Fibroblast of the aortic adventitia (primary cell): ENCODE measurements around the gene LAPTM5. TPM values are rescaled to one million over a fixed set of nuclear protein-coding genes. Genes with fewer than 3 reads are reported as not detected.

Source experiments
- DNase-seq: peaks from one replicate; pipeline ENCODE4 v3.0.0-alpha.2; 2010; ENCODE audit warnings: low read depth
- H3K4me3 ChIP-seq: 2 replicates; pipeline ENCODE4 v1.5.1; 2011; ENCODE audit warnings: low read depth, mild to moderate bottlenecking, control low read depth, low read length, moderate library complexity
- total RNA-seq: library from RNA; depleted of rRNA; stranded (reverse); fragments of >200 nt; gene quantifications from 2 replicates; pipeline ENCODE4 v1.2.3, GENCODE V29; 2012; ENCODE audit warnings: low replicate concordance
- TF ChIP-seq, protein P1 (sequence below): IDR thresholded peaks from 2 replicates; pipeline ENCODE4 v1.5.1; 2011; ENCODE audit warnings: mild to moderate bottlenecking, low read length, control low read depth, inconsistent platforms; ENCODE audit not compliant: insufficient read depth

Gene LAPTM5
- total RNA-seq, 1 donor, result 0.18 TPM

DNA sequence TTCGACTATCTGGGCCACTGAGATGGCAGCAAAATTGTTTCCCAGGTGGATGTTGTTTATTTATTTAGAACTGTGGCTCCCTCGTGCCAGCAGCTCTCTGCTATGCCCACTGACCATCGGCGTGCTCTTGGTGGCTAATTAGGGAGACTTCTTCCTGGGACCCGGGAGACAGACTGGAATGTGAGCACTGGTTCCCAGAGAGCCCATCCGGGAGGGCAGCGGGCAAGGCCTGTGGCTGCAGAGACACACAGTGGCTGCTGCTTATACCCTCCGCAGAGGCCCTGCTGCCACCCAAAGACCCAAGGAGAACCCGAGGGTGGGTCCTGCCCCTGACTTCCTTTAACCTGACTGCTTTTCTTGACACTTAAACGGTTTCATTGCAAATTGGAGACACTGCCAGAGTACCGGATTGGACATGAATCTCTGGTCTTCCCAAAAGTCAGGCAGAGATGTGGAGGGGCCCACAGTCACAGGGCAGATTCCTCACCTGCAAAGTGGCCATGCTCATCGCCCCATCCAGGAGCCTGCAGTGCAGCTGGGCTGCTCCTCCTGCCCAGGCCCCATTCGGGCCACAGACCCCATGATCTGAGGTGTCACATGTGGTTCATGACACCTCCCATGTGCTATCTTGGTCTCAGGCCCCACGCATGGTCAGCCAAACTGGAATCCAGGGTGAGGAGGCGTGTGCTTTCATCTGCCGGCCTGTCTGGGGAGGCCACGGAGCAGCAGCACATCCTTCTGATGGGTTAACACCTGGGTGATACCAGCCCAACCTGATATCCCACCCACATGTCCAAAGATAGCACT lies 28.5 kb downstream of the LAPTM5 start:
- no peak for DNase-seq
- H3K4me3 ChIP-seq, result no peak overlapping the region
- TF ChIP-seq, protein P1, sequence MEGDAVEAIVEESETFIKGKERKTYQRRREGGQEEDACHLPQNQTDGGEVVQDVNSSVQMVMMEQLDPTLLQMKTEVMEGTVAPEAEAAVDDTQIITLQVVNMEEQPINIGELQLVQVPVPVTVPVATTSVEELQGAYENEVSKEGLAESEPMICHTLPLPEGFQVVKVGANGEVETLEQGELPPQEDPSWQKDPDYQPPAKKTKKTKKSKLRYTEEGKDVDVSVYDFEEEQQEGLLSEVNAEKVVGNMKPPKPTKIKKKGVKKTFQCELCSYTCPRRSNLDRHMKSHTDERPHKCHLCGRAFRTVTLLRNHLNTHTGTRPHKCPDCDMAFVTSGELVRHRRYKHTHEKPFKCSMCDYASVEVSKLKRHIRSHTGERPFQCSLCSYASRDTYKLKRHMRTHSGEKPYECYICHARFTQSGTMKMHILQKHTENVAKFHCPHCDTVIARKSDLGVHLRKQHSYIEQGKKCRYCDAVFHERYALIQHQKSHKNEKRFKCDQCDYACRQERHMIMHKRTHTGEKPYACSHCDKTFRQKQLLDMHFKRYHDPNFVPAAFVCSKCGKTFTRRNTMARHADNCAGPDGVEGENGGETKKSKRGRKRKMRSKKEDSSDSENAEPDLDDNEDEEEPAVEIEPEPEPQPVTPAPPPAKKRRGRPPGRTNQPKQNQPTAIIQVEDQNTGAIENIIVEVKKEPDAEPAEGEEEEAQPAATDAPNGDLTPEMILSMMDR, result no peak

DNA sequence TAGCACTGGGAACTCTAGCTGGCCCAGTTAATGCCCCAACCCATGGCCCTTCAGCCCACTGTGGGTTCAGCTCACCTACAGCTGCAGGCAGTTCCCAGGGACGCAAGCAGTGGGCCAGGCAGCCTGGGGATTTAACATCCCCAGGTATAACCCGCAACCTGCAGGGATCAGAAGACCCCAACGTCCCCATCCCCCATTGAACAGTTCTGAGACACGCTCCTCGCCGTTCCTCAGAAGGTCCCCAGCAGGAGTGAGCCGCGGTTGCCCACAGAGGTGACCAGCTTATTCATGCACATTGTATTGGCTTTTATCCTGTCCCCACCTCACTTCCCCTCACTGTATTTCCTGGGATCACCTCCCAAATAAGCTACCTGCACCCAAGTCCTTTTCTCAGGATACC lies 29.2 kb downstream of the LAPTM5 start:
- TF ChIP-seq, protein P1, result no peak

DNA sequence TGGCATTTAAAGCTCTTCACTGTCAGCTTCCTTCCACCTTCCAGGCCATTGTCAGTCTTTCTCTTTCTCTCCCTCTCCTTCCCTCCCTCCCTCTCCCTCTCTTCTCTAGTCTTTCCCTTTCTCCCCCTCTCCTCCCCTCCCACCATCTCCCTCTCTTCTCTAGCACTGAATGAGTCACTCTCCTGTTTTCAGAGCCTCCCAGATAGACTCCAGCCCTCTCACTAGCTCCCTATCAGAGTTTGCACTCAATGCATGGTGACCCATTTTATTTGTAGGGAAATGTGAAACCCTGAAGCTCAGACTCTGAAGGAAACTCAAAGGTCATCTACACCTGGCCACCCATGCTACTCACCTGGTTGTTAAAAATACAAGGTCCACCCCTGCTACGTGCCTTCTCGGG lies 29.8 kb downstream of the LAPTM5 start:
- H3K4me3 ChIP-seq, result no peak overlapping the region
- DNase-seq, result peak; percentile 43
- TF ChIP-seq, protein P1, result no peak

More for the DNA sequence above, 29.2 kb downstream of the LAPTM5 start:
- DNase-seq, result no peak
- no peak overlapping the region for H3K4me3 ChIP-seq

DNA sequence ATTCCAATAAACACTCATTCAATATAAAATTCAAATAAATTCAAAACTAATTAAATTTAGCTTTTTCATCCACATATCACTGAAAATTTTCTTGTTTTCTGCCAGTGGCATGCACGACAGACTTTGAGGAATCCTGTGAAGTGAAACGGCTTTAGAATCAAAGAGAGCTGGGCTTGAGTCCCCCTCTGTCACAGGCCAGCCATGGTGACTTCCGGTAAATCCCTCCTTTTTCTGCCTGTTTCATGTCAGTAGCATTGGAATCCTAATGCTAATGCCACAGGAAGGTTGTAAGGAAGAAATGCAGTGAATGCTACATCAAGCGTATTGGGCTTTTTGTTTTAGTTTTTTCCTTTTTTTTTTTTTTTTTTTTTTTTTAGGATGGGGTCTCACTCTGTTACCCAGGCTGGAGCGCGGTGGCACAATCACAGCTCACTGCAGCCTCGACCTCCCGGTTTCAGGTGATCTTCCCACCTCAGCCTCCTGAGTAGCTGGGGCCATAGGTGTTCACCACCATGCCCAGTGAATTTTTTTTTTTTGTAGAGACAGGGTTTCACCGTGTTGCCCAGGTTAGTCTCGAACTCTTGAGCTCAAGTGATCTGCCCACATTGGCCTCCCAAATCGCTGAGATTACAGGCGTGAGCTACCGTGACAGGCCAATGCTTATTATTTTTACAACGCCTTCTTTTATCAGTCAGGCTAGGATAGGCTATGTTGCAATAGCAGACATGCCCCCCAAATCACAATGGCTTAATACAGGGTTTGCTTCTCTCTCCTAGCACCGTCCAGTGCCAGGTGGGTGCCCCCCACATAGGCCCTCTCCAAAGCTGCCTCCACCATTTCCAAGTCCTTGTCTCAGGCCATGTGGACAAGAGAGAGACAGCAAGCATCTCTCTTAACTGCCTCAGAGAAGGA lies 30.5 kb downstream of the LAPTM5 start:
- no peak for DNase-seq
- H3K4me3 ChIP-seq, result no peak overlapping the region
- TF ChIP-seq, protein P1, result no peak

DNA sequence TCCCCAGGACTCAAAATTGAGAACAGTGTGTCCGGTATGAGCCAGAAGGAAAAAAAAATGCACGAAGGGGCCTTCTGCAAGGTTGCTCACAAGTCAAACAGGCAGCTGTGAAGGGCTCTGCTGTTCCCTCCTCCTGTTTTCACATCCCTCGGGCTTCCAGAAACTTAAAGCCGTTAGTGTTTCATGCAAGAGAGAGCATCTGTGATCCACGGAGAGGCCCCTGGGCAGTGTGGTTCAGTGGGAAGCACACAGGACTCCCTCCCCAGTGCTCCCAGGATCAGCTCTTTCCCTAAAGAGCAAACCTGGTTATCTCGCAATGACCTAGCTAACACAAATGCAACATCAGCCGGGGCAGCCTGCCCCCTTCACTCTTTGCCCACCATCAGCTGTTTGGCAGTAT lies 31.3 kb downstream of the LAPTM5 start:
- no peak for DNase-seq
- TF ChIP-seq, protein P1, result no peak
- H3K4me3 ChIP-seq, result no peak overlapping the region

DNA sequence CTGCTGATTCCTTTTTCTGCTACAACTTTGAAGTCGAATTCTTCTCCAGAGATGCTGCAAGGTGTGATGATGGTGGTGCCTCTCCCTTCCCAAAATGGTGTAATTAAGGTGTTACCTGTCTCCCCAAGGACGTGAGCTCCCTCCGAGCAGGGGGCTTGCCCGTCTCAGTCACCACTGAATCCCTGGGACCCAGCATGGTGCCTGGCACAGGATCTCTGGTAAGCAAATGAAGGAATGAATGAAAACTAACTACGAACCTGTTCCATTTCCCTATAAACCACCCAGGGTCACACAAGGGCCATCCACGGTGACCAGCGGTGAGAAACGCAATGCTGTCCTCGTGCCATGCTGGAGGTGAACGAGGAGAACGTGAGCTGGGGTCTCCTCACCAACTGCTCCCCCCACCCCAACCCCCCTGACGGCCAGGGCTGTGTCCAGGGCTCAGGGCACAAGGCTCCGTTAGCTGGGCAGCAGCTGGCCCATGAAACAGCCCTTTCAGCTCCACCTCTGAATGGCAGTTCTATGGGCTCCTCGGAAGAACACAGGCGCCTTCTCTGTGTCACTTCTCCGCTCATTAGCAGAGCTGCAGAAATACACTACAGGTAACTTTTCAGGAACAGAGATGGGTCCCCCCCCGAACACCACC lies 32.0 kb downstream of the LAPTM5 start:
- TF ChIP-seq, protein P1, result no peak
- no peak for DNase-seq
- no peak overlapping the region for H3K4me3 ChIP-seq
